K562 (cell line): ENCODE results near the gene COA4. TPM values are rescaled to one million over a fixed set of nuclear protein-coding genes. Genes with fewer than 3 reads are reported as not detected.
A peak's percentile ranks its signal among the peaks of the same experiment; 100 is the strongest.

Experiments
- ATAC-seq: fragments of 200-7000 bp; cut with Tn5 transposase; 3 replicates; pipeline ENCODE4 v1.9.1; 2020; ENCODE audit warnings: moderate library complexity
- BruUV-seq: library from RNA; stranded (reverse); fragments of 400-500 nt; replicated peaks from 2 replicates; lab custom pipeline; 2021; lab: Mats Ljungman, UMichigan
- CTCF ChIA-PET: fragments of 300-600 bp; formaldehyde crosslinking; extraction: SDS; loops from one replicate; lab custom pipeline; 2021; ENCODE audit warnings: low intra/inter-chr PET ratio; lab: Yijun Ruan, JAX
- POLR2A ChIA-PET: fragments of 300-600, 350-650 bp; sonication (Branson Sonifier 250); formaldehyde crosslinking; extraction: SDS; loops from one replicate; lab custom pipeline; 2021; ENCODE audit warnings: antibody characterized with exemption, inconsistent platforms; lab: Yijun Ruan, JAX
- DNase-seq, 4 experiments: peaks; one replicate each; pipeline versions ENCODE4 v3.0.0 to v3.0.0-alpha.2; 2011 to 2018; ENCODE audit warnings: low spot score in 3 of 4, mixed read lengths in 3 of 4; ENCODE audit errors: extremely low read depth in 1 of 4
- FAIRE-seq: peaks from 2 replicates; lab custom pipeline; 2011; peaks lifted over from hg19 to GRCh38; lab: Jason Lieb, UNC
- H2AFZ ChIP-seq: 2 replicates; pipeline ENCODE4 v1.6.0; 2011; ENCODE audit warnings: low read depth, low read length, control low read depth, inconsistent platforms
- H3K27ac ChIP-seq: fragments of 200-600 bp; 3 replicates; pipeline ENCODE4 v1.8.0; 2011; ENCODE audit warnings: low read depth, mild to moderate bottlenecking, control low read depth, inconsistent platforms, low read length, moderate library complexity, mixed read lengths; ENCODE audit errors: extremely low read depth
- H3K27me3 ChIP-seq, 2 experiments: fragments of 300-600 bp in 1 of 2; 2 replicates in 1 of 2; 3 replicates in 1 of 2; pipeline versions ENCODE4 v1.6.0 to v1.8.0; 2011; ENCODE audit warnings: inconsistent platforms in 2 of 2, low read length in 2 of 2, mild to moderate bottlenecking in 1 of 2, mixed read lengths in 1 of 2, moderate library complexity in 1 of 2; ENCODE audit not compliant: control insufficient read depth in 2 of 2, insufficient read depth in 2 of 2
- H3K36me3 ChIP-seq: fragments of 300-600 bp; 3 replicates; pipeline ENCODE4 v1.8.0; 2011; ENCODE audit warnings: mild to moderate bottlenecking, low read length, inconsistent platforms; ENCODE audit not compliant: control insufficient read depth, insufficient read depth
- H3K4me1 ChIP-seq, 2 experiments: fragments of 200-600 bp in 1 of 2; replicated peaks in 1 of 2; 2 replicates in 1 of 2; 3 replicates in 1 of 2; pipeline versions ENCODE4 v1.5.1 to v1.8.0; 2011; ENCODE audit warnings: inconsistent platforms in 2 of 2, low read length in 2 of 2, mild to moderate bottlenecking in 1 of 2, mixed read lengths in 1 of 2, moderate library complexity in 1 of 2; ENCODE audit not compliant: control insufficient read depth in 2 of 2, insufficient read depth in 2 of 2
- H3K4me2 ChIP-seq: 2 replicates; pipeline ENCODE4 v1.6.1; 2011; ENCODE audit warnings: low read length, control low read depth, inconsistent platforms, mixed read lengths; ENCODE audit not compliant: insufficient read depth
- H3K4me3 ChIP-seq: fragments of 200-600 bp; sonication (generic), shearing (Covaris generic); 2 replicates; pipeline ENCODE4 v1.5.1; 2016; ENCODE audit warnings: control low read depth, inconsistent platforms
- H3K79me2 ChIP-seq: fragments of 200-600 bp; 3 replicates; pipeline ENCODE4 v1.8.0; 2011; ENCODE audit warnings: low read length, inconsistent platforms; ENCODE audit not compliant: control insufficient read depth, insufficient read depth
- H3K9ac ChIP-seq, 2 experiments: 2 replicates each; pipeline versions ENCODE4 v1.6.0 to v1.6.1; 2011; ENCODE audit warnings: low read depth in 2 of 2, low read length in 2 of 2, control low read depth in 1 of 2, inconsistent platforms in 1 of 2, mild to moderate bottlenecking in 1 of 2, mixed read lengths in 1 of 2; ENCODE audit not compliant: insufficient read depth in 1 of 2
- H3K9me1 ChIP-seq: one replicate; pipeline ENCODE4 v1.6.0; 2011; ENCODE audit warnings: inconsistent platforms, mild to moderate bottlenecking, low read length, moderate library complexity; ENCODE audit not compliant: control insufficient read depth, insufficient read depth
- H3K9me3 ChIP-seq: replicated peaks from 2 replicates; pipeline ENCODE4 v1.5.1; 2011; ENCODE audit warnings: low read depth, low read length, inconsistent platforms; ENCODE audit not compliant: control insufficient read depth, insufficient read depth
- H4K20me1 ChIP-seq: replicated peaks from 2 replicates; pipeline ENCODE4 v1.6.1; 2011; ENCODE audit warnings: low read length, inconsistent platforms, mixed read lengths; ENCODE audit not compliant: control insufficient read depth, insufficient read depth
- CTBP1 ChIP-seq: fragments of 450-650 bp; IDR thresholded peaks from 2 replicates; pipeline ENCODE4 v1.6.1; 2016; ENCODE audit warnings: borderline replicate concordance
- DNMT1 ChIP-seq: fragments of 450-650 bp; IDR thresholded peaks from 2 replicates; pipeline ENCODE4 v1.6.1; 2016; ENCODE audit warnings: antibody characterized with exemption, mild to moderate bottlenecking
- ESRRA ChIP-seq: fragments of 450-650 bp; IDR thresholded peaks from 2 replicates; pipeline ENCODE4 v1.6.1; 2014; ENCODE audit warnings: low read depth, mild to moderate bottlenecking, moderate library complexity, borderline replicate concordance
- FOSL1 ChIP-seq: fragments of 200-800 bp; sonication (Bioruptor generic); conservative IDR thresholded peaks from 2 replicates; pipeline ENCODE4 v1.6.1; 2016; ENCODE audit warnings: missing genetic modification characterization, missing compliant biosample characterization
- GTF2F1 ChIP-seq: IDR thresholded peaks from 2 replicates; pipeline ENCODE4 v1.6.1; 2011; ENCODE audit warnings: low read depth, low read length, improper control_type of control experiment
- KDM1A ChIP-seq, 2 experiments: fragments of 450-650 bp; IDR thresholded peaks; 2 replicates each; pipeline ENCODE4 v1.6.1; 2016; ENCODE audit warnings: mild to moderate bottlenecking in 2 of 2
- KDM5B ChIP-seq: fragments of 200-600 bp; sonication (generic); IDR thresholded peaks from 2 replicates; pipeline ENCODE4 v1.6.1; 2012; ENCODE audit warnings: low read depth, mild to moderate bottlenecking, moderate library complexity, low read length, control low read depth, inconsistent platforms; ENCODE audit not compliant: insufficient replicate concordance
- MEIS2 ChIP-seq: fragments of 450-650 bp; IDR thresholded peaks from 2 replicates; pipeline ENCODE4 v1.6.1; 2014; ENCODE audit warnings: mild to moderate bottlenecking; ENCODE audit not compliant: partially characterized antibody
- NFE2 ChIP-seq: IDR thresholded peaks from 2 replicates; pipeline ENCODE4 v1.6.1; 2014; ENCODE audit warnings: antibody characterized with exemption, low read depth
- PBX2 ChIP-seq, 2 experiments: IDR thresholded peaks in 1 of 2; conservative IDR thresholded peaks in 1 of 2; 2 replicates each; pipeline ENCODE4 v1.6.1; 2016; ENCODE audit warnings: low read depth in 2 of 2, mild to moderate bottlenecking in 1 of 2, missing compliant biosample characterization in 1 of 2, missing genetic modification characterization in 1 of 2, moderate library complexity in 1 of 2
- POLR2A ChIP-seq: fragments of 450-650 bp; conservative IDR thresholded peaks from 2 replicates; pipeline ENCODE4 v1.6.1; 2016
- RBM34 ChIP-seq: fragments of 200-400 bp; formaldehyde crosslinking; IDR thresholded peaks from 2 replicates; pipeline ENCODE4 v1.6.1; 2018; ENCODE audit warnings: low read length, borderline replicate concordance; ENCODE audit not compliant: insufficient read depth
- SREBF2 ChIP-seq: sonication (generic); formaldehyde crosslinking; IDR thresholded peaks from 2 replicates; pipeline ENCODE4 v1.4.0; 2020; ENCODE audit warnings: mild to moderate bottlenecking, missing genetic modification reagents
- SUPT5H ChIP-seq: fragments of 450-650 bp; IDR thresholded peaks from 2 replicates; pipeline ENCODE4 v1.6.1; 2016
- WGBS: fragments of 100-300 bp; shearing (Covaris generic); methylation state at CpG from one replicate; pipeline ENCODE4 v1.1.6; 2016; ENCODE audit warnings: low coverage, mixed read lengths; ENCODE audit not compliant: insufficient coverage; ENCODE audit errors: missing lambda C conversion rate; 5-methylcytosine and 5-hydroxymethylcytosine counted together
- in situ Hi-C: fragments of 300-500 bp; cut with MboI; formaldehyde crosslinking; loops from 4 replicates; pipeline ENCODE4 v1.15.0; 2018; ENCODE audit warnings: inconsistent platforms, mixed read lengths
- intact Hi-C: fragments of 100-400 bp; cut with micrococcal nuclease; formaldehyde crosslinking; loops from 2 replicates; pipeline ENCODE4 v1.14.2; 2022
- polyA plus RNA-seq, 8 experiments: library from polyadenylated mRNA; depleted of rRNA in 4 of 8; stranded (reverse) in 5 of 8; unstranded in 3 of 8; fragments of >200 nt; fragmentation: Nextera tagmentation in 2 of 8; fragmentation: Illumina TruSeq in 1 of 8; extraction: Ambion mirVana in 2 of 8; extraction: Trizol in 1 of 8; gene quantifications; 2 replicates each; pipeline versions ENCODE4 v1.2.1 to v1.2.3, GENCODE V29; 2011 to 2014; ENCODE audit warnings: inconsistent platforms in 1 of 8, missing spikeins in 1 of 8
- total RNA-seq, 7 experiments: library from RNA; depleted of rRNA in 6 of 7; stranded (reverse); fragments of >200 nt in 6 of 7; fragmentation: Illumina TruSeq in 2 of 7; extraction: Trizol in 2 of 7; gene quantifications; 2 replicates each; pipeline versions ENCODE4 v1.2.1 to v1.2.3, GENCODE V29; 2011 to 2021; ENCODE audit warnings: low replicate concordance in 1 of 7
- TF ChIP-seq, protein P1 (sequence below): fragments of 450-650 bp; IDR thresholded peaks from 2 replicates; pipeline ENCODE4 v1.6.1; 2016
- TF ChIP-seq, protein P2 (sequence below), 2 experiments: fragments of 450-650 bp in 1 of 2; sonication (generic) in 1 of 2; formaldehyde crosslinking in 1 of 2; IDR thresholded peaks in 1 of 2; conservative IDR thresholded peaks in 1 of 2; 2 replicates each; pipeline versions ENCODE4 v1.6.1 to v1.8.1; 2016 to 2023; ENCODE audit warnings: mild to moderate bottlenecking in 2 of 2, moderate library complexity in 2 of 2, inconsistent platforms in 1 of 2, missing genetic modification reagents in 1 of 2

COA4 gene
- total and polyA plus RNA-seq, 9 of the 15 experiments (the other 6 are each of a cell fraction or from before 2014, with no cell fraction given): 108 to 255 (median 152) TPM

DNA sequence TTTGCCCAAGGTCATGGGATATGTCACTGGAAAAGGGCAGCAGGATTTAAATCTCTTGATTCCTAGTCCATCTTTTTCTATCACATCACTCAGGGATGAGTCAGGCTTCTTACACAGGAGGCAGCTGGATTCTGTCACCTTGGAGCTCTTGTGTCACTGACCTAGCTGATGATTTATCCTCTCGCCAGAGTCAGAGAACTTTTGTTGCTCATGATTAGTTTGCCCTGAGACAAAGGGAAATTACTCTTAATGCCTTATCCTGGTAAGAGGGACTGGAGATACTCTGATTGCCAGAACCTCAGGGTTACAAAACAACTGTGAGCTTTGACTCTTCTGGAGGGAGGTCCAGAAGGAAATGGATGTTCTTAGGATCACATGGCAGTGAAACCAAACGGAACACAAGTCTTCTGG, 10.1 kb downstream of the COA4 start:
- POLR2A ChIA-PET: interaction anchor here (0.6 to 2.3 kb wide), 6 partner anchors 10 to 273 kb away, joined by 3 to 12 read pairs (median 6); no protein-coding TSS in a partner anchor
- H3K4me1 ChIP-seq: no peaks in the 10 kb centered on the region; a peak in 1 of 5 replicates
- TF ChIP-seq, protein P1, sequence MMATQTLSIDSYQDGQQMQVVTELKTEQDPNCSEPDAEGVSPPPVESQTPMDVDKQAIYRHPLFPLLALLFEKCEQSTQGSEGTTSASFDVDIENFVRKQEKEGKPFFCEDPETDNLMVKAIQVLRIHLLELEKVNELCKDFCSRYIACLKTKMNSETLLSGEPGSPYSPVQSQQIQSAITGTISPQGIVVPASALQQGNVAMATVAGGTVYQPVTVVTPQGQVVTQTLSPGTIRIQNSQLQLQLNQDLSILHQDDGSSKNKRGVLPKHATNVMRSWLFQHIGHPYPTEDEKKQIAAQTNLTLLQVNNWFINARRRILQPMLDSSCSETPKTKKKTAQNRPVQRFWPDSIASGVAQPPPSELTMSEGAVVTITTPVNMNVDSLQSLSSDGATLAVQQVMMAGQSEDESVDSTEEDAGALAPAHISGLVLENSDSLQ: peak; percentile 87
- TF ChIP-seq PBX2 (CRISPR knock-in tag; IDR thresholded peaks at IDR 0.05; ENCODE audit: low read depth): no peak
- TF ChIP-seq PBX2 (tag; conservative IDR thresholded peaks at IDR 0.05; ENCODE audit: low read depth): peak; percentile 58
- TF ChIP-seq GTF2F1: no peak
- peak; percentile 55 for TF ChIP-seq FOSL1 (tag)
- no peak for TF ChIP-seq SREBF2 (CRISPR knock-in tag)
- no peak for TF ChIP-seq DNMT1
- peak in 1 of 2 experiments; percentile 21; a peak in 1 of 4 replicates for TF ChIP-seq KDM1A (IDR thresholded peaks at IDR 0.05)
- 0 out of 2 replicates have a peak, but pooled peaks have one; percentile 11 for TF ChIP-seq NFE2
- TF ChIP-seq, protein P2, sequence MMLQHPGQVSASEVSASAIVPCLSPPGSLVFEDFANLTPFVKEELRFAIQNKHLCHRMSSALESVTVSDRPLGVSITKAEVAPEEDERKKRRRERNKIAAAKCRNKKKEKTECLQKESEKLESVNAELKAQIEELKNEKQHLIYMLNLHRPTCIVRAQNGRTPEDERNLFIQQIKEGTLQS (IDR thresholded peaks at IDR 0.05): peak; percentile 57
- TF ChIP-seq, protein P2 (CRISPR knock-in tag; conservative IDR thresholded peaks at IDR 0.05): no peak
- TF ChIP-seq SUPT5H: 0 out of 2 replicates have a peak, but pooled peaks have one; percentile 11
- peak; percentile 83 for TF ChIP-seq MEIS2
- TF ChIP-seq RBM34: no peak
- no peak for TF ChIP-seq KDM5B
- TF ChIP-seq POLR2A: 0 out of 2 replicates have a peak, but pooled peaks have one; percentile 26
- TF ChIP-seq CTBP1: peak; percentile 25; the same call in 1 of the 2 replicates
- peak; percentile 35; the same call in 1 of the 2 replicates for TF ChIP-seq ESRRA
- no peaks in the 10 kb centered on the region for H3K9me1 ChIP-seq
- H3K9me3 ChIP-seq: no peaks in the 10 kb centered on the region
- no peak overlapping the region for H3K4me3 ChIP-seq
- WGBS: 21% methylated on average over 2 of the region's 2 CpGs
- no peaks in the 10 kb centered on the region for H4K20me1 ChIP-seq
- no peaks in the 10 kb centered on the region for H3K27me3 ChIP-seq
- intact Hi-C loops (no loop called here), in situ Hi-C loops (no loop called here)
- H3K9ac ChIP-seq: no peak overlapping the region
- DNase-seq: no peak
- no peak overlapping the region for H3K4me2 ChIP-seq
- H3K79me2 ChIP-seq: no peaks in the 10 kb centered on the region
- 0 out of 3 replicates have a peak overlapping the region, but pooled peaks have one; percentile 31 for H3K27ac ChIP-seq
- no peak for FAIRE-seq
- no TSS peak for BruUV-seq
- peaks cover 38% of the 10 kb centered on the region for H3K36me3 ChIP-seq
- CTCF ChIA-PET: no interaction called here
- ATAC-seq: no peak; the same call in 2 of the 3 replicates
- H2AFZ ChIP-seq: no peak overlapping the region
